Duodenal mucosa (tissue), 2 donors: Measurements from ENCODE around the gene ZDHHC8.

Source experiments
- H3K27ac ChIP-seq: one replicate; pipeline ENCODE4 v1.7.0; 2013; ENCODE audit warnings: low read depth, low read length
- H3K27me3 ChIP-seq, 2 donors: one replicate each; pipeline ENCODE4 v1.7.0; 2013; ENCODE audit warnings: low read length in 2 of 2, control low read depth in 1 of 2; ENCODE audit not compliant: insufficient read depth in 2 of 2, control insufficient read depth in 1 of 2
- H3K36me3 ChIP-seq, 2 donors: one replicate each; pipeline ENCODE4 v1.7.0; 2013; ENCODE audit warnings: low read length in 2 of 2, control low read depth in 1 of 2; ENCODE audit not compliant: insufficient read depth in 2 of 2, control insufficient read depth in 1 of 2
- H3K4me1 ChIP-seq, 2 donors: one replicate each; pipeline ENCODE4 v1.7.0; 2013; ENCODE audit warnings: low read length in 2 of 2, control low read depth in 1 of 2; ENCODE audit not compliant: insufficient read depth in 2 of 2, control insufficient read depth in 1 of 2
- H3K4me3 ChIP-seq, 2 donors: one replicate each; pipeline ENCODE4 v1.7.0; 2013; ENCODE audit warnings: low read length in 2 of 2, low read depth in 1 of 2
- H3K9ac ChIP-seq, 2 donors: one replicate each; pipeline ENCODE4 v1.7.0; 2013; ENCODE audit warnings: low read length in 2 of 2, low read depth in 1 of 2
- H3K9me3 ChIP-seq, 2 donors: one replicate each; pipeline ENCODE4 v1.7.0; 2013; ENCODE audit warnings: low read length in 2 of 2, control low read depth in 1 of 2; ENCODE audit not compliant: control insufficient read depth in 1 of 2

ZDHHC8 gene

GRCh38 chr22:20146777-20147176 is 15.2 kb downstream of the ZDHHC8 start:
- H3K27me3 ChIP-seq = no peaks in the 10 kb centered on the region
- H3K4me3 ChIP-seq = no peak overlapping the region
- peaks cover 0 to 3% of the 10 kb centered on the region in 2 donors for H3K4me1 ChIP-seq

GRCh38 chr22:20147237-20147988 is 15.8 kb downstream of the ZDHHC8 start:
- Histone ChIP-seq H3K27ac (no peak overlapping the region), H3K4me1 (peaks cover 0 to 3% of the 10 kb centered on the region in 2 donors), H3K9ac (no peak overlapping the region), H3K27me3 (no peaks in the 10 kb centered on the region), H3K4me3 (no peak overlapping the region), H3K36me3 (no peaks in the 10 kb centered on the region), H3K9me3 (no peaks in the 10 kb centered on the region)

More at GRCh38 chr22:20146777-20147176, 15.2 kb downstream of the ZDHHC8 start:
- Histone ChIP-seq H3K36me3 (no peaks in the 10 kb centered on the region), H3K9me3 (no peaks in the 10 kb centered on the region), H3K9ac (no peak overlapping the region), H3K27ac (no peak overlapping the region)

GRCh38 chr22:20148414-20148813 is 16.8 kb downstream of the ZDHHC8 start:
- Histone ChIP-seq H3K9ac (no peak overlapping the region), H3K9me3 (no peaks in the 10 kb centered on the region), H3K4me3 (no peak overlapping the region), H3K36me3 (no peaks in the 10 kb centered on the region), H3K27me3 (no peaks in the 10 kb centered on the region), H3K4me1 (peaks cover 0 to 3% of the 10 kb centered on the region in 2 donors), H3K27ac (no peak overlapping the region)

GRCh38 chr22:20149257-20150250 is 17.9 kb downstream of the ZDHHC8 start:
- Histone ChIP-seq H3K27ac (no peak overlapping the region), H3K27me3 (no peaks in the 10 kb centered on the region), H3K4me3 (no peak overlapping the region), H3K9ac (no peak overlapping the region), H3K4me1 (peaks cover 0 to 3% of the 10 kb centered on the region in 2 donors), H3K36me3 (no peaks in the 10 kb centered on the region), H3K9me3 (no peaks in the 10 kb centered on the region)

- Histone ChIP-seq H3K9ac (no peak within 1 kb of the TSS), H3K27ac (no peak within 1 kb of the TSS), H3K4me3 (no peak within 1 kb of the TSS), H3K9me3 (no peaks in the 10 kb centered on the region), H3K27me3 (no peaks in the 10 kb centered on the region), H3K4me1 (peaks cover 0 to 3% of the 10 kb centered on the region in 2 donors), H3K36me3 (no peaks in the 10 kb centered on the region)
Measured at GRCh38 chr22:20150381-20151275, 19.0 kb downstream of the ZDHHC8 start, which contains the start of gene CCDC188. TSS of gene CCDC188 (minus strand) at chr22:20151055. CDS start at chr22:20150986, 69 bp downstream.

- H3K9ac ChIP-seq = no peak overlapping the region
- H3K27me3 ChIP-seq = no peaks in the 10 kb centered on the region
- H3K4me3 ChIP-seq = no peak overlapping the region
- H3K36me3 ChIP-seq = no peaks in the 10 kb centered on the region
- no peaks in the 10 kb centered on the region for H3K9me3 ChIP-seq
- H3K4me1 ChIP-seq = peaks cover 0 to 3% of the 10 kb centered on the region in 2 donors
- no peak overlapping the region for H3K27ac ChIP-seq
Measured at GRCh38 chr22:20151276-20151588, 19.6 kb downstream of the ZDHHC8 start.

GRCh38 chr22:20152464-20152890 is 20.9 kb downstream of the ZDHHC8 start:
- Histone ChIP-seq H3K4me1 (no peaks in the 10 kb centered on the region), H3K27me3 (no peaks in the 10 kb centered on the region), H3K36me3 (no peaks in the 10 kb centered on the region), H3K4me3 (no peak overlapping the region), H3K9ac (no peak overlapping the region), H3K9me3 (no peaks in the 10 kb centered on the region), H3K27ac (no peak overlapping the region)

- H3K4me3 ChIP-seq = no peak overlapping the region
- no peaks in the 10 kb centered on the region for H3K36me3 ChIP-seq
- no peak overlapping the region for H3K27ac ChIP-seq
- no peaks in the 10 kb centered on the region for H3K4me1 ChIP-seq
- no peak overlapping the region for H3K9ac ChIP-seq
- H3K27me3 ChIP-seq = no peaks in the 10 kb centered on the region
- no peaks in the 10 kb centered on the region for H3K9me3 ChIP-seq
Measured at GRCh38 chr22:20153945-20154344, 22.3 kb downstream of the ZDHHC8 start.

- Histone ChIP-seq H3K9me3 (no peaks in the 10 kb centered on the region), H3K4me1 (no peaks in the 10 kb centered on the region), H3K36me3 (no peaks in the 10 kb centered on the region), H3K4me3 (no peak overlapping the region), H3K9ac (no peak overlapping the region), H3K27me3 (no peaks in the 10 kb centered on the region), H3K27ac (no peak overlapping the region)
Measured at GRCh38 chr22:20154602-20155187, 23.1 kb downstream of the ZDHHC8 start.
